Activated CD4-positive, CD25-positive, alpha-beta regulatory T cell treated with anti-CD3 and anti-CD28 coated beads, Interleukin-2, amount 50 U/mL, for 72 hours (primary cell): ENCODE results near the gene COX14.
"Not testable (repeated sequence)": the region's sequence is repeated elsewhere in the genome, so short reads cannot be mapped to it uniquely, and the experiment has no call there.

Experiments used
- DNase-seq: peaks from one replicate; pipeline ENCODE4 v3.0.0; 2021

Gene COX14

GRCh38 chr12:50110762-50111351 lies 1.2 kb upstream of the COX14 start:
- DNase-seq = peak; percentile 35

- DNase-seq = no peak
Observed at GRCh38 chr12:50111395-50111692, 692 bp upstream of the COX14 start.

GRCh38 chr12:50112456-50113218 lies 601 bp downstream of the COX14 start:
- no peak for DNase-seq

GRCh38 chr12:50117057-50117622 lies 5.1 kb downstream of the COX14 start:
- DNase-seq = peak; percentile 12

- DNase-seq = no peak
Observed at GRCh38 chr12:50119387-50119786, 7.4 kb downstream of the COX14 start.

- DNase-seq = no peak
Observed at GRCh38 chr12:50120521-50120920, 8.5 kb downstream of the COX14 start.

- no peak for DNase-seq
Observed at GRCh38 chr12:50120953-50121352, 8.9 kb downstream of the COX14 start.

GRCh38 chr12:50121641-50122040 lies 9.6 kb downstream of the COX14 start:
- no peak for DNase-seq

- DNase-seq = no peak
Observed at GRCh38 chr12:50123203-50123602, 11.2 kb downstream of the COX14 start.

- DNase-seq = no peak
Observed at GRCh38 chr12:50127546-50127945, 15.5 kb downstream of the COX14 start.

- no peak for DNase-seq
Observed at GRCh38 chr12:50129290-50129689, 17.3 kb downstream of the COX14 start.

GRCh38 chr12:50132505-50133135 lies 20.6 kb downstream of the COX14 start:
- DNase-seq = no peak

- no peak for DNase-seq
Observed at GRCh38 chr12:50142993-50143392, 31.0 kb downstream of the COX14 start.

GRCh38 chr12:50145439-50145838 lies 33.4 kb downstream of the COX14 start:
- DNase-seq = no peak

GRCh38 chr12:50147281-50147680 lies 35.2 kb downstream of the COX14 start:
- no peak for DNase-seq

GRCh38 chr12:50148011-50148410 lies 36.0 kb downstream of the COX14 start:
- DNase-seq = not testable (repeated sequence)

GRCh38 chr12:50149311-50149710 lies 37.3 kb downstream of the COX14 start:
- no peak for DNase-seq

GRCh38 chr12:50151047-50151687 lies 39.1 kb downstream of the COX14 start:
- no peak for DNase-seq

- not testable (repeated sequence) for DNase-seq
Observed at GRCh38 chr12:50154947-50155346, 42.9 kb downstream of the COX14 start.

- no peak for DNase-seq
Observed at GRCh38 chr12:50156641-50157040, 44.6 kb downstream of the COX14 start.

- no peak for DNase-seq
Observed at GRCh38 chr12:50157259-50157658, 45.2 kb downstream of the COX14 start.

- no peak for DNase-seq
Observed at GRCh38 chr12:50160643-50161042, 48.6 kb downstream of the COX14 start.

GRCh38 chr12:50162230-50162629 lies 50.2 kb downstream of the COX14 start:
- DNase-seq = no peak

GRCh38 chr12:50164963-50165362 lies 52.9 kb downstream of the COX14 start:
- DNase-seq = no peak
